SKM-1 treated with dmso at 0.1 percent for 144 hours (cell line): Measurements from ENCODE around the gene MAN2B2.
"Not testable (repeated sequence)": the region's sequence is repeated elsewhere in the genome, so short reads cannot be mapped to it uniquely, and the experiment has no call there.

Experiments used
- DNase-seq: peaks from one replicate; lab custom pipeline; 2025; ENCODE audit not compliant: unreplicated experiment; lab: John Stamatoyannopoulos, UW

Gene MAN2B2

GRCh38 chr4:6639137-6639680, 64.2 kb downstream of the MAN2B2 start:
- DNase-seq = no peak

GRCh38 chr4:6640292-6641163, 65.5 kb downstream of the MAN2B2 start, which contains the start of gene MRFAP1:
Gene MRFAP1 (plus strand): TSS chr4:6640685. CDS start chr4:6640863, 178 bp downstream.
- DNase-seq = peak; percentile 98

- DNase-seq = no peak
Observed at GRCh38 chr4:6641164-6641970, 66.4 kb downstream of the MAN2B2 start.

- DNase-seq = no peak
Observed at GRCh38 chr4:6641971-6642320, 67.0 kb downstream of the MAN2B2 start.

- no peak for DNase-seq
Observed at GRCh38 chr4:6643141-6643847, 68.3 kb downstream of the MAN2B2 start.

GRCh38 chr4:6644792-6645530, 70.0 kb downstream of the MAN2B2 start:
- DNase-seq = no peak

- no peak for DNase-seq
Observed at GRCh38 chr4:6647169-6647568, 72.2 kb downstream of the MAN2B2 start.

- no peak for DNase-seq
Observed at GRCh38 chr4:6647582-6648230, 72.7 kb downstream of the MAN2B2 start.

- no peak for DNase-seq
Observed at GRCh38 chr4:6649216-6649615, 74.2 kb downstream of the MAN2B2 start.

- DNase-seq = not testable (repeated sequence)
Observed at GRCh38 chr4:6654211-6654610, 79.2 kb downstream of the MAN2B2 start.

- not testable (repeated sequence) for DNase-seq
Observed at GRCh38 chr4:6655291-6655690, 80.3 kb downstream of the MAN2B2 start.

- DNase-seq = no peak
Observed at GRCh38 chr4:6655924-6656323, 80.9 kb downstream of the MAN2B2 start.

GRCh38 chr4:6657242-6658208, 82.5 kb downstream of the MAN2B2 start:
- no peak for DNase-seq

GRCh38 chr4:6658209-6658595, 83.2 kb downstream of the MAN2B2 start:
- DNase-seq = no peak

GRCh38 chr4:6658597-6659075, 83.6 kb downstream of the MAN2B2 start:
- DNase-seq = no peak

- no peak for DNase-seq
Observed at GRCh38 chr4:6659897-6660296, 84.9 kb downstream of the MAN2B2 start.

GRCh38 chr4:6660430-6660829, 85.4 kb downstream of the MAN2B2 start:
- DNase-seq = no peak

- no peak for DNase-seq
Observed at GRCh38 chr4:6662591-6662990, 87.6 kb downstream of the MAN2B2 start.
